Activated CD8-positive, alpha-beta memory T cell treated with anti-CD3 and anti-CD28 coated beads for 36 hours (primary cell): ENCODE data around the gene LHB. TPM values are rescaled to one million over a fixed set of nuclear protein-coding genes. Genes with fewer than 3 reads are reported as not detected.

Experiments
- CTCF ChIA-PET: fragments of 350-600 bp; sonication (Branson Sonifier 250); formaldehyde crosslinking; loops from one replicate; lab custom pipeline; 2021; ENCODE audit warnings: antibody characterized with exemption; lab: Charles Lee
- POLR2A ChIA-PET: fragments of 350-600 bp; sonication (Branson Sonifier 250); formaldehyde crosslinking; loops from one replicate; lab custom pipeline; 2021; ENCODE audit warnings: antibody characterized with exemption; lab: Charles Lee
- total RNA-seq, 2 experiments: library from RNA; stranded (reverse); gene quantifications; one replicate each; pipeline ENCODE4 v1.2.3, GENCODE V29; 2021

Gene LHB
- total RNA-seq, 2 experiments from 2014 or later = not detected

GRCh38 chr19:49017666-49018351, 918 bp upstream of the LHB start:
- ChIA-PET POLR2A (interaction anchor here (0.8 kb wide), 1 partner anchor 102 kb away, joined by 4 read pairs; no protein-coding TSS in a partner anchor), CTCF (interaction anchor here (0.6 to 1.5 kb wide), 2 partner anchors 18 to 295 kb away, joined by 4 to 7 read pairs; no protein-coding TSS in a partner anchor)

- ChIA-PET CTCF (interaction anchor here (0.8 kb wide), 1 partner anchor 17 kb away, joined by 4 read pairs; no protein-coding TSS in a partner anchor), POLR2A (interaction anchor here (1.0 kb wide), 1 partner anchor 11 kb away, joined by 3 read pairs; no protein-coding TSS in a partner anchor)
Observed at GRCh38 chr19:49016067-49016839, 638 bp downstream of the LHB start.

GRCh38 chr19:49014870-49015255, 2.0 kb downstream of the LHB start:
- CTCF ChIA-PET = no interaction called here
- POLR2A ChIA-PET = no interaction called here

GRCh38 chr19:49014123-49014869, 2.6 kb downstream of the LHB start:
- ChIA-PET POLR2A (no interaction called here), CTCF (interaction anchor here (0.9 to 1.0 kb wide), 2 partner anchors 14 to 21 kb away, joined by 3 read pairs; partner anchors contain the start of genes GYS1 and RUVBL2)

- CTCF ChIA-PET = no interaction called here
- POLR2A ChIA-PET = no interaction called here
Observed at GRCh38 chr19:49011194-49011593, 5.7 kb downstream of the LHB start.

GRCh38 chr19:49010453-49010852, 6.4 kb downstream of the LHB start:
- ChIA-PET CTCF (interaction anchor here (3.1 kb wide), 1 partner anchor 11 kb away, joined by 12 read pairs; no protein-coding TSS in a partner anchor), POLR2A (no interaction called here)

- POLR2A ChIA-PET = no interaction called here
- CTCF ChIA-PET = interaction anchor here (3.1 kb wide), 1 partner anchor 11 kb away, joined by 12 read pairs; no protein-coding TSS in a partner anchor
Observed at GRCh38 chr19:49009828-49010227, 7.1 kb downstream of the LHB start.

GRCh38 chr19:49006905-49007304, 10.0 kb downstream of the LHB start:
- POLR2A ChIA-PET = no interaction called here

GRCh38 chr19:49004964-49005614, 11.8 kb downstream of the LHB start:
- ChIA-PET CTCF (interaction anchor here (1.2 kb wide), 1 partner anchor 92 kb away, joined by 3 read pairs; no protein-coding TSS in a partner anchor), POLR2A (interaction anchor here (0.8 kb wide), 1 partner anchor 12 kb away, joined by 3 read pairs; the partner anchor contains the start of gene LHB)

More at GRCh38 chr19:49006905-49007304, 10.0 kb downstream of the LHB start:
- CTCF ChIA-PET = no interaction called here

- POLR2A ChIA-PET = interaction anchor here (0.5 to 0.7 kb wide), 3 partner anchors 84 to 212 kb away, joined by 3 to 5 read pairs (median 5); no protein-coding TSS in a partner anchor
Observed at GRCh38 chr19:49004133-49004532, 12.8 kb downstream of the LHB start.

GRCh38 chr19:48999481-49000325, 17.2 kb downstream of the LHB start:
- CTCF ChIA-PET = interaction anchor here (0.6 to 2.3 kb wide), 11 partner anchors 9 to 199 kb away, joined by 3 to 12 read pairs (median 4); partner anchors contain the start of gene LIN7B
- POLR2A ChIA-PET = interaction anchor here (0.6 kb wide), 3 partner anchors 9 to 554 kb away, joined by 3 to 5 read pairs (median 5); no protein-coding TSS in a partner anchor

More at GRCh38 chr19:49004133-49004532, 12.8 kb downstream of the LHB start:
- CTCF ChIA-PET = interaction anchor here (1.0 to 1.2 kb wide), 2 partner anchors 11 to 34 kb away, joined by 5 to 8 read pairs; partner anchors contain the start of gene GYS1

- CTCF ChIA-PET = interaction anchor here (0.6 to 2.3 kb wide), 5 partner anchors 11 to 682 kb away, joined by 3 to 12 read pairs (median 4); no protein-coding TSS in a partner anchor
- POLR2A ChIA-PET = interaction anchor here (0.7 kb wide), 1 partner anchor 93 kb away, joined by 6 read pairs; no protein-coding TSS in a partner anchor
Observed at GRCh38 chr19:48997972-48998371, 18.9 kb downstream of the LHB start.

GRCh38 chr19:48994035-48994386, 22.9 kb downstream of the LHB start:
- CTCF ChIA-PET = interaction anchor here (0.7 to 3.3 kb wide), 13 partner anchors 17 to 348 kb away, joined by 3 to 24 read pairs (median 3); partner anchors contain the start of genes CA11, CGB7, FTL and NUCB1
- POLR2A ChIA-PET = interaction anchor here (0.6 to 2.1 kb wide), 3 partner anchors 32 to 249 kb away, joined by 3 to 9 read pairs (median 7); no protein-coding TSS in a partner anchor

GRCh38 chr19:48993175-48994034, 23.5 kb downstream of the LHB start, which contains the start of the genes GYS1 and RUVBL2:
Gene GYS1, minus strand, starts transcription at chr19:48993309. Its CDS starts 197 bp downstream, at chr19:48993112.
Gene RUVBL2, plus strand, starts transcription at chr19:48993887. Its CDS starts 25 bp downstream, at chr19:48993912.
- POLR2A ChIA-PET = interaction anchor here (0.6 to 2.1 kb wide), 8 partner anchors 15 to 248 kb away, joined by 3 to 9 read pairs (median 4); partner anchors contain the start of genes BAX and PPP1R15A
- CTCF ChIA-PET = interaction anchor here (0.7 to 3.3 kb wide), 20 partner anchors 10 to 348 kb away, joined by 3 to 24 read pairs (median 3); partner anchors contain the start of genes CA11, CGB7, FTL and NUCB1

GRCh38 chr19:48992581-48993174, 24.2 kb downstream of the LHB start:
- POLR2A ChIA-PET = interaction anchor here (0.6 to 2.1 kb wide), 6 partner anchors 14 to 121 kb away, joined by 3 to 7 read pairs (median 6); partner anchors contain the start of genes BAX and PPP1R15A
- CTCF ChIA-PET = interaction anchor here (0.9 to 3.3 kb wide), 16 partner anchors 9 to 197 kb away, joined by 3 to 24 read pairs (median 4); partner anchors contain the start of genes FTL and PPFIA3
